Stimulated activated CD4-positive, alpha-beta T cell treated with anti-CD3 and anti-CD28 coated beads, Interleukin-4, amount 100 ng/mL, for 1 hour (primary cell): ENCODE results near the gene PCSK5.

Experiments used
- DNase-seq: peaks from one replicate; pipeline ENCODE4 v3.0.0-alpha.2; 2020

Gene PCSK5

GRCh38 chr9:75974016-75974766, 83.7 kb downstream of the PCSK5 start:
- DNase-seq = no peak

GRCh38 chr9:75975071-75975470, 84.6 kb downstream of the PCSK5 start:
- DNase-seq = no peak

GRCh38 chr9:75976549-75976948, 86.1 kb downstream of the PCSK5 start:
- DNase-seq = no peak

GRCh38 chr9:75979362-75979761, 88.9 kb downstream of the PCSK5 start:
- no peak for DNase-seq

- DNase-seq = no peak
These were observed 93.0 kb downstream of the PCSK5 start for GRCh38 chr9:75983319-75984045.

- no peak for DNase-seq
These were observed 95.0 kb downstream of the PCSK5 start for GRCh38 chr9:75985515-75985914.

- no peak for DNase-seq
These were observed 98.2 kb downstream of the PCSK5 start for GRCh38 chr9:75988663-75989062.

GRCh38 chr9:75990156-75990555, 99.7 kb downstream of the PCSK5 start:
- no peak for DNase-seq

- DNase-seq = no peak
These were observed 100.3 kb downstream of the PCSK5 start for GRCh38 chr9:75990576-75991304.

GRCh38 chr9:75992482-75993206, 102.2 kb downstream of the PCSK5 start:
- DNase-seq = no peak

GRCh38 chr9:75993434-75993833, 103.0 kb downstream of the PCSK5 start:
- no peak for DNase-seq

- DNase-seq = no peak
These were observed 104.6 kb downstream of the PCSK5 start for GRCh38 chr9:75995066-75995465.

GRCh38 chr9:75996726-75997125, 106.3 kb downstream of the PCSK5 start:
- no peak for DNase-seq

GRCh38 chr9:75997206-75997605, 106.7 kb downstream of the PCSK5 start:
- no peak for DNase-seq

GRCh38 chr9:75998096-75998780, 107.8 kb downstream of the PCSK5 start:
- no peak for DNase-seq

- no peak for DNase-seq
These were observed 111.0 kb downstream of the PCSK5 start for GRCh38 chr9:76001459-76001858.

GRCh38 chr9:76003041-76003440, 112.6 kb downstream of the PCSK5 start:
- DNase-seq = no peak

- no peak for DNase-seq
These were observed 114.1 kb downstream of the PCSK5 start for GRCh38 chr9:76004526-76004925.

- DNase-seq = no peak
These were observed 117.5 kb downstream of the PCSK5 start for GRCh38 chr9:76007935-76008334.

- no peak for DNase-seq
These were observed 123.3 kb downstream of the PCSK5 start for GRCh38 chr9:76013809-76014208.

- no peak for DNase-seq
These were observed 127.8 kb downstream of the PCSK5 start for GRCh38 chr9:76018235-76018634.

- DNase-seq = no peak
These were observed 128.3 kb downstream of the PCSK5 start for GRCh38 chr9:76018761-76019160.

- no peak for DNase-seq
These were observed 130.2 kb downstream of the PCSK5 start for GRCh38 chr9:76020652-76021051.
